Measurements from ENCODE around the gene ATF6B.
"Not testable (repeated sequence)": the region's sequence is repeated elsewhere in the genome, so short reads cannot be mapped to it uniquely, and the experiment has no call there.

The ATF6B gene

GRCh38 chr6:32102255-32102654, 25.8 kb downstream of the ATF6B start:
- no peak for DNase-seq

GRCh38 chr6:32100251-32100650, 27.8 kb downstream of the ATF6B start:
- DNase-seq = not testable (repeated sequence)

GRCh38 chr6:32097364-32097763, 30.7 kb downstream of the ATF6B start:
- no peak for DNase-seq

DNA sequence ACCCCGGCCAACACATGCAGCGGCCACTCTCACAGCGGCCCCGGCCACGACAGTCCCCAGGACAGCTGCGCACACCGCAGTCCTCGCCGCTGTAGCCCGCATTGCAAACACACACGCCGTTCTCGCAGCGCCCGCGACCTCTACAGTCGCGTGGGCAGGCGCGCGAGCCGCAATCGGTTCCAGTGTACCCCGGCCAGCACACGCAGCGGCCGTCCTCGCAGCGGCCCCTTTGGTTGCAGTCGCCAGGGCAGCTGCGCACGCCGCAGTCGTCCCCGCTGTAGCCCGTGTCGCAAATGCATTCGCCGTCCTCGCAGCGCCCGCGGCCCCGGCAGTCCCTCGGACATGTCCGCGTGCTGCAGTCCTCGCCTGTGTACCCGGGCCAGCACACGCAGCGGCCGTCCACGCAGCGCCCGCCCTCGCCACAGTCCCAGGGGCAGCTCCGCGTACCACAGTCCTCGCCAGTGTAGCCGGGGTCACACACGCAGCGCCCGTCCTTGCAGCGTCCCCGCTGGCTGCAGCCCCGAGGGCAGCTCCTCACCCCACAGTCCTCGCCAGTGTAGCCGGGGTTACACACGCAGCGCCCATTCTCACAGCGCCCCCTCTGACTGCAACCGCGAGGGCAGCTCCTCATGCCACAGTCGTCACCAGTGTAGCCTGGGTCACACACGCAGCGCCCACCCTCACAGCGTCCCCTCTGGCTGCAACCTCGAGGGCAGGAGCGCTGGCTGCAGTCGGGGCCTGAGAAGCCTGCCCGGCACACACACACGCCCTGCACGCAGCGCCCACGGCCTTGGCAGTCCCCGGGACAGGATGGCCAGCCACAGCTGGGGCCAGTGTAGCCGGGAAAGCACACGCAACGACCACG, 31.4 kb downstream of the ATF6B start:
- no peak for DNase-seq

GRCh38 chr6:32096087-32096393, 32.0 kb downstream of the ATF6B start:
- DNase-seq = no peak

DNA sequence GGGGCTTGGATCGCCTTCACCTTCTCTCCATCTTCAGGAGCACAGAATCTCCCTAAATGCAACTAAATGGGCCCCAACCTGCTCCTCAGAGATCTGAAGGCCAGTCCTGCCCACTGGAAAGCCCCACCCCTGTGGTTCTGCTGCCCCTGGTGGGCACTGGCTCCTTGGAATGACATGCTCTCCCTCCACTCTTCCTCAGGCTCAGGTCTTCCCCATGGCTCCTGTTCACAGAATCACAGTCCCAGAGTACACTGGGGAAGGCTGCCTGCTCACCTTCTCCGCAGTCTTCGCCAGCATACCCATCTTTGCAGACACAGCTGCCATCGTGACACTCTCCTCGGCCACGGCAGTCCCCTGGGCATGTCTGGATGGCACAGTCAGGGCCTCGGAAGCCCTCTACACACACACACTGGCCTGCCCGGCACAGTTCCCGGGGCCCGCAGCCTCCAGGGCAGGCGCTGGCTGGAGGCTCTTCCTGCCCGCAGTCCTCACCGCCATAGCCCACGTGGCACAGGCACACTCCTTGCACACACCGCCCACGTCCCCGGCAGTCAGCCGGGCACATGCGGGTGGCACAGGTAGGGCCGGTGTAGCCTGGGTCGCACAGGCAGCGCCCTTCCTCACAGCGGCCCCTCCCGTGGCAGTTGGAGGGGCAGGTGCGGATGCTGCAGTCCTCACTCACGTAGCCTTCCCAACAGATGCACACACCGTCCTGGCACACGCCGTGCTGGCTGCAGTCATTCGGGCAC, 32.5 kb downstream of the ATF6B start:
- DNase-seq = no peak

- DNase-seq = no peak
Measured at GRCh38 chr6:32092760-32093497, 35.1 kb downstream of the ATF6B start.

- DNase-seq = no peak
Measured at GRCh38 chr6:32089082-32089828, 38.8 kb downstream of the ATF6B start.

DNA sequence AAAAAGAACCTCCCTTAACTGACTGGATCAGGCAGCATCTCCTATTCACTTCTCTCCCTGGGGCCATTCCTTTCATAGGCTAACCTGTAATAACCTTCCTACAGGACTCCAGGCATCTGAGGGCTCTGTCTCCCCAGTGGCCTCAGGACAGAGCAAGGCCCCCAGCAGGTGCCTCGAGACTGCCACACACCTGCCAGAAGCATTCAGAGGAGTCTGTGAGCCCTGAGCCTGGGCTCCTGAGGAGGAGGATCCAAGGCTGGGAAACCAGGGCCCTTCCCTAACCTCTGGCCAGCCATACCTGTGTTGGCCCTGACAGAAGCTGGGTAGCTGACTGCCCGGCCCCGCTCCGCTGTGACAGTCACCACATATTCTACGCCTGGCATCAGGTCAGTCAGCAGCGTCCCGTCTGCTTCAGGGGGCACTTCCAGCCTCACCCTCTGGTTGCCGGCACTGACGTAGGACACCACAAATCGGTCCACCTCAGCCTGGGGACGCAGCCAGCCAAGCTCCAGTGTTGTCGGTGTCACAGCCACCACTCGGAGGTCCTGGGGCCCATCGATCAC, 39.5 kb downstream of the ATF6B start:
- no peak for DNase-seq

GRCh38 chr6:32087574-32088486, 40.2 kb downstream of the ATF6B start:
- DNase-seq = peak; percentile 83

- no peak for DNase-seq
Measured at GRCh38 chr6:32086661-32087573, 41.1 kb downstream of the ATF6B start.

DNA sequence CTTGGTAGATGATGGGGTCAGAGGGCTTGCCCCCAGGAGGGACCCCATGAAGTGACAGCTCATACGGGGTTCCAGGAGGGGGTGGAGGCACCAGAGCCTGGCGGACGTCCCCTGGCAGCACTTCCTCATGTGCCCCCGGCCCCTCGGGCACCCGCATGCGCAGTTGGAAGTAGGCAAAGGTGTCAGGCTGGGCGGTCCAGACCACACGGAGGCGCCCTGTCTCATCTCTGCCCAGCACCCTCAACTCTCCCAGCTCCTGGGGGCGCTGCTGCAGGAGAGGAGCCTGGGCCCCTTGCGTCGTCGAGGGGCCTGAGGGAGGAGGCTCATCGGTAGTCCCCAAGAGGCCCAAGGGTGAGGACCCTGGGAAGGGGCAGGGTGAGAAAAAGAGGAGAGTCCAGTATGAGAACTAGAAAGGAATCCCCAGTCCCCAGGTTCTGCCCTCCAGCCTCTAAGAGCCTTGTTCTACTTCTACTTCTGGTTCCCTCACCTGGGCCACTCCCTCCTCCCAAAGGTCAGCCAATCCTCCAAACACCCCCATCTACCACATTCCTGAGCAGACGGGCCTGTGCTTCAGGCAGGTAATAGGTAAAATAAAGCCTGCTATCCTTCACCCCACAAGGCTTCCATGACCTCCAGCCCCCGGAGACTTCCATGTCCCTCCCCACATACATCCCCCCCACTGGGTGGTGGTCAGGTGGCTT, 42.1 kb downstream of the ATF6B start:
- no peak for DNase-seq

GRCh38 chr6:32084780-32085179, 43.3 kb downstream of the ATF6B start:
- DNase-seq = no peak

DNA sequence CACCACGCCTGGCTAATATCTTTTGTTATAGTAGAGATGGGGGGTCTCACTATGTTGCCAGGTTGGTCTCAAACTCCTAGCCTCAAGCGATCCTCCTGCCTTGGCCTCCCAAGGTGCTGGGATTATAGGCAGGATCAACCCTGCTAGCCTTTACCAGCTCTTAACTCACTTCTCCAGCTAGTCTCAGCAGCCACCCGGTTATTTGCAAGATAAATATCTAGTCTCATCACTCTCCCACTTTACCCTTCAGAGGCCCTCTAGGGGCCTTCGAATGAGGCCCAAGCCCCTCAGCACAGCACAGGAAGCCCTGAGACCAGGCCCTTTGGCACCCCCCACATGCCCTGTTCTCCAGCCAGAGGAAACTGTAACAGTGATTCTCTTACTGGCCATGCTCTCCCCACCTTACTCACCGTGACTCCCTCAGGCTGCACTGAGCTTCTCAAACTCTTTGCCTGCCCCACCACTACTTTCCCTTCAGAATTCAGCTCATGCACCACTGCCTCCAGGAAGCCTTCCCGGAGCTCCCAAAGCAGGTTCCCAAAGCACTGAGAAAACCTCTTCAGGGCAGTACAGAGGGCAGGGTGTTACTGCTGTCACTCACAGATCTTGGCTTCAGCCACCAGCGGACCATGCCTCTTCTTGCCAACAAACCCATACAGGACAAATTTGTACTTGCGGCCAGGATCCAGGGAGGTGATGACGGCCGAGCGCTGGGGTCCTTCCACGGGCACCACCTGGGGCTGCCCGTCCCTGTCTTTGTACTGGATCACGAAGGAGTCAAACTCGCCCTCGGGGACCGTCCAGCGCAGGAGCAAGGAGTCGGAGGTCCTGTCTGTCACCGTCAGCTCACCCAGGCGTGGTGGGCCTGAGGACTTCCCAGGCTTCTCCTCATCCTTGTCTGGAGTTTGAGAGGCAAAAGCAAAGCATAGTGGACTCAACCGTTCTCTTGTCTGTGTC, 44.0 kb downstream of the ATF6B start:
- no peak for DNase-seq

- DNase-seq = no peak
Measured at GRCh38 chr6:32082935-32083334, 45.1 kb downstream of the ATF6B start.

DNA sequence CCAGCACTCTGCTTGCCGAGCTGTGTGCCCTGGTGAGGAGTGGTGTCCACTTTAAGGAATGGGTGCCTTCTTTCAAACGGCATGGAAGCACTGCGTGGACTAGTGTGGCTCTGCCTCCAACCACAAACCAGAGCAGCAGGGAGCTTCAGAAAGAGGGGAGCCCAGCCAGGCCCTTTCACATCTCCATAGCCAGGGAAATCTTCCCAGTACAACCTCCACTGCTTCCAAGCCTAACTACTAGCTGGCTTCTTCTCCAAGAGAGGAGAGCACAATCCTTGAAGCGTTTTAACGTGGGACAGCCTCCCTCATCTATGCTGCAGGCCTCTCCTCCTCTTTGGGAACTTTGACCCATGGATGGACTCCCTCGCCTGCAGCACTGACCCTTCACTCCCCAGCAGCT, 45.6 kb downstream of the ATF6B start:
- DNase-seq = no peak

- peak; percentile 84 for DNase-seq
Measured at GRCh38 chr6:32081168-32081990, 46.7 kb downstream of the ATF6B start.
